Activated naive CD8-positive, alpha-beta T cell treated with anti-CD3 and anti-CD28 coated beads, Interleukin-2, amount 50 U/mL, for 16 hours (primary cell): Measurements from ENCODE around the gene NUP160.
"Not testable (repeated sequence)": the region's sequence is repeated elsewhere in the genome, so short reads cannot be mapped to it uniquely, and the experiment has no call there.

Experiments
- DNase-seq: peaks from one replicate; pipeline ENCODE4 v3.0.0-alpha.2; 2020; ENCODE audit warnings: low read depth, low spot score

Gene NUP160

GRCh38 chr11:47861728-47862127, 13.6 kb upstream of the NUP160 start:
- DNase-seq: no peak

GRCh38 chr11:47860536-47860935, 12.4 kb upstream of the NUP160 start:
- DNase-seq: no peak

- DNase-seq: no peak
Measured at GRCh38 chr11:47857892-47858543, 9.9 kb upstream of the NUP160 start.

GRCh38 chr11:47857485-47857884, 9.3 kb upstream of the NUP160 start:
- no peak for DNase-seq

- DNase-seq: no peak
Measured at GRCh38 chr11:47856186-47856585, 8.0 kb upstream of the NUP160 start.

GRCh38 chr11:47854667-47855066, 6.5 kb upstream of the NUP160 start:
- no peak for DNase-seq

GRCh38 chr11:47852053-47852452, 3.9 kb upstream of the NUP160 start:
- no peak for DNase-seq

GRCh38 chr11:47850337-47850736, 2.2 kb upstream of the NUP160 start:
- DNase-seq: no peak

GRCh38 chr11:47848700-47849155, 578 bp upstream of the NUP160 start:
- DNase-seq: no peak

GRCh38 chr11:47847537-47847891, 636 bp downstream of the NUP160 start:
- no peak for DNase-seq

- DNase-seq: no peak
Measured at GRCh38 chr11:47846998-47847397, 1.2 kb downstream of the NUP160 start.

GRCh38 chr11:47843361-47844055, 4.6 kb downstream of the NUP160 start:
- no peak for DNase-seq

- DNase-seq: no peak
Measured at GRCh38 chr11:47842749-47843148, 5.4 kb downstream of the NUP160 start.

GRCh38 chr11:47837929-47838328, 10.2 kb downstream of the NUP160 start:
- no peak for DNase-seq

- DNase-seq: no peak
Measured at GRCh38 chr11:47837292-47837691, 10.9 kb downstream of the NUP160 start.

- DNase-seq: not testable (repeated sequence)
Measured at GRCh38 chr11:47830013-47830412, 18.1 kb downstream of the NUP160 start.

GRCh38 chr11:47828284-47828683, 19.9 kb downstream of the NUP160 start:
- DNase-seq: no peak

GRCh38 chr11:47822664-47823063, 25.5 kb downstream of the NUP160 start:
- DNase-seq: not testable (repeated sequence)

- DNase-seq: no peak
Measured at GRCh38 chr11:47819743-47820142, 28.4 kb downstream of the NUP160 start.

GRCh38 chr11:47800759-47801158, 47.4 kb downstream of the NUP160 start:
- DNase-seq: no peak

- peak; percentile 25 for DNase-seq
Measured at GRCh38 chr11:47797633-47798032, 50.5 kb downstream of the NUP160 start.

GRCh38 chr11:47791774-47792430, 56.2 kb downstream of the NUP160 start:
- DNase-seq: no peak

- DNase-seq: not testable (repeated sequence)
Measured at GRCh38 chr11:47790017-47790416, 58.1 kb downstream of the NUP160 start.
